HL-60 (cell line): ENCODE results near the gene TXNIP.

Source experiments
- DNase-seq, 2 experiments: peaks; one replicate each; pipeline ENCODE4 v3.0.0-alpha.2; 2010 to 2020; ENCODE audit warnings: low read depth in 1 of 2, low spot score in 1 of 2
- H3K27ac ChIP-seq: fragments of 250-450 bp; sonication (Bioruptor Pico); replicated peaks from 2 replicates; pipeline ENCODE4 v1.5.1; 2020; ENCODE audit warnings: mild to moderate bottlenecking, moderate library complexity
- H3K27me3 ChIP-seq: fragments of 250-450 bp; sonication (Bioruptor Pico); 2 replicates; pipeline ENCODE4 v1.5.1; 2021; ENCODE audit warnings: mild to moderate bottlenecking, moderate library complexity; ENCODE audit not compliant: insufficient read depth, poor library complexity, severe bottlenecking
- H3K4me3 ChIP-seq: replicated peaks from 2 replicates; pipeline ENCODE4 v1.5.1; 2011; ENCODE audit warnings: mild to moderate bottlenecking, control low read depth, low read length; ENCODE audit not compliant: insufficient read depth
- GABPA ChIP-seq: IDR thresholded peaks from 2 replicates; pipeline ENCODE4 v1.6.1; 2012; ENCODE audit warnings: low read depth
- POLR2AphosphoS5 ChIP-seq: IDR thresholded peaks from 2 replicates; pipeline ENCODE4 v1.6.1; 2012; ENCODE audit warnings: low read depth
- SPI1 ChIP-seq: IDR thresholded peaks from 2 replicates; pipeline ENCODE4 v1.6.1; 2012; ENCODE audit warnings: low read depth, mild to moderate bottlenecking, borderline replicate concordance
- TF ChIP-seq, protein P1 (sequence below): IDR thresholded peaks from one replicate; pipeline ENCODE4 v1.5.1; 2011; ENCODE audit warnings: low read length, control low read depth, inconsistent platforms; ENCODE audit not compliant: insufficient read depth
- TF ChIP-seq, protein P2 (sequence below): IDR thresholded peaks from 2 replicates; pipeline ENCODE4 v1.6.1; 2012; ENCODE audit warnings: low read depth; ENCODE audit not compliant: insufficient replicate concordance

The TXNIP gene

GRCh38 chr1:145964328-145965118, 31.9 kb downstream of the TXNIP start, which contains the start of the genes ANKRD34A and POLR3GL:
ANKRD34A (minus strand) TSS chr1:145964575; CDS start chr1:145961759, 2,816 bp downstream.
POLR3GL (plus strand) TSS chr1:145964690; CDS start chr1:145974866, 10,176 bp downstream.
- TF ChIP-seq SPI1 (peak; percentile 84), POLR2AphosphoS5 (peak; percentile 88)
- TF ChIP-seq, protein P1, sequence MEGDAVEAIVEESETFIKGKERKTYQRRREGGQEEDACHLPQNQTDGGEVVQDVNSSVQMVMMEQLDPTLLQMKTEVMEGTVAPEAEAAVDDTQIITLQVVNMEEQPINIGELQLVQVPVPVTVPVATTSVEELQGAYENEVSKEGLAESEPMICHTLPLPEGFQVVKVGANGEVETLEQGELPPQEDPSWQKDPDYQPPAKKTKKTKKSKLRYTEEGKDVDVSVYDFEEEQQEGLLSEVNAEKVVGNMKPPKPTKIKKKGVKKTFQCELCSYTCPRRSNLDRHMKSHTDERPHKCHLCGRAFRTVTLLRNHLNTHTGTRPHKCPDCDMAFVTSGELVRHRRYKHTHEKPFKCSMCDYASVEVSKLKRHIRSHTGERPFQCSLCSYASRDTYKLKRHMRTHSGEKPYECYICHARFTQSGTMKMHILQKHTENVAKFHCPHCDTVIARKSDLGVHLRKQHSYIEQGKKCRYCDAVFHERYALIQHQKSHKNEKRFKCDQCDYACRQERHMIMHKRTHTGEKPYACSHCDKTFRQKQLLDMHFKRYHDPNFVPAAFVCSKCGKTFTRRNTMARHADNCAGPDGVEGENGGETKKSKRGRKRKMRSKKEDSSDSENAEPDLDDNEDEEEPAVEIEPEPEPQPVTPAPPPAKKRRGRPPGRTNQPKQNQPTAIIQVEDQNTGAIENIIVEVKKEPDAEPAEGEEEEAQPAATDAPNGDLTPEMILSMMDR: no peak
- TF ChIP-seq, protein P2, sequence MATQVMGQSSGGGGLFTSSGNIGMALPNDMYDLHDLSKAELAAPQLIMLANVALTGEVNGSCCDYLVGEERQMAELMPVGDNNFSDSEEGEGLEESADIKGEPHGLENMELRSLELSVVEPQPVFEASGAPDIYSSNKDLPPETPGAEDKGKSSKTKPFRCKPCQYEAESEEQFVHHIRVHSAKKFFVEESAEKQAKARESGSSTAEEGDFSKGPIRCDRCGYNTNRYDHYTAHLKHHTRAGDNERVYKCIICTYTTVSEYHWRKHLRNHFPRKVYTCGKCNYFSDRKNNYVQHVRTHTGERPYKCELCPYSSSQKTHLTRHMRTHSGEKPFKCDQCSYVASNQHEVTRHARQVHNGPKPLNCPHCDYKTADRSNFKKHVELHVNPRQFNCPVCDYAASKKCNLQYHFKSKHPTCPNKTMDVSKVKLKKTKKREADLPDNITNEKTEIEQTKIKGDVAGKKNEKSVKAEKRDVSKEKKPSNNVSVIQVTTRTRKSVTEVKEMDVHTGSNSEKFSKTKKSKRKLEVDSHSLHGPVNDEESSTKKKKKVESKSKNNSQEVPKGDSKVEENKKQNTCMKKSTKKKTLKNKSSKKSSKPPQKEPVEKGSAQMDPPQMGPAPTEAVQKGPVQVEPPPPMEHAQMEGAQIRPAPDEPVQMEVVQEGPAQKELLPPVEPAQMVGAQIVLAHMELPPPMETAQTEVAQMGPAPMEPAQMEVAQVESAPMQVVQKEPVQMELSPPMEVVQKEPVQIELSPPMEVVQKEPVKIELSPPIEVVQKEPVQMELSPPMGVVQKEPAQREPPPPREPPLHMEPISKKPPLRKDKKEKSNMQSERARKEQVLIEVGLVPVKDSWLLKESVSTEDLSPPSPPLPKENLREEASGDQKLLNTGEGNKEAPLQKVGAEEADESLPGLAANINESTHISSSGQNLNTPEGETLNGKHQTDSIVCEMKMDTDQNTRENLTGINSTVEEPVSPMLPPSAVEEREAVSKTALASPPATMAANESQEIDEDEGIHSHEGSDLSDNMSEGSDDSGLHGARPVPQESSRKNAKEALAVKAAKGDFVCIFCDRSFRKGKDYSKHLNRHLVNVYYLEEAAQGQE: peak; percentile 26
- peak; percentile 95 to 97 for DNase-seq
- peak within 1 kb of the TSS; percentile 71 for H3K27ac ChIP-seq
- H3K27me3 ChIP-seq: no peaks in the 10 kb centered on the region
- peak within 1 kb of the TSS; percentile 62 for H3K4me3 ChIP-seq

DNA sequence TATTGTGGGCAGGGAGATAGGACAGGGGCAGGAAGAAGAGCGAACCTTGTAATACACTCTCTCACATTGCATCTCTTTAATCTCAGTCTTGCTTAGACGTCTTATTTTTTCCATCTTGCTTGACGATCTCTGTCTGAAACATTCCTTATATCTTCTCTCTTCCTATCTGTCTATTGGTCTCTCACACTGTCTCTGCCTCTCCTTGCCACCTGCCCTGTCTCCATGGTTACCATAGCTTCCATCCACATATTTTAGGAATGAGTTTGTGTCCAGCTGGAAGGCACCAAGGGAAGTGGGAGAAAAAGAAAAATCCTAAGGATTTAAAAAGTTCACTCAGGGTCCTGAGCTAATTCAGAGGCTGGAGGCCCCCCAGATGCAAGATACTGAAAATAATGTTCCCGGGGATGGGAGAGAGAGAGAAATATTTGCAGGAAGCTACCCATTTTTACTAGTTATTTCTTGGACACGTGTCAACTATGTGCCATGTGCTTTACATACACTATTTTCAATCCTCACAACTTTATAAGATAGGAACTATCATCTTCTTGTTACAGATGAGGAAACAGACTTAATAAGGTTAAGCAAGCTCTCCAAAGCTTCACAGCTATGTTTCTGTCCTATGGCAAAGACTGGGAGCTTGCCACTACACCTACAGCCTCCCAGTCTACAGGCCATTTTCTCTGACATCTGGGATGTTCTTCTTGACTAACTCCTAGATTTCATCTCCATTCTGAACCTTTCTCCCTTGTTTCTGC, 32.9 kb downstream of the TXNIP start:
- no peaks in the 10 kb centered on the region for H3K27me3 ChIP-seq
- H3K27ac ChIP-seq: no peak overlapping the region
- DNase-seq: no peak
- TF ChIP-seq SPI1 (no peak), GABPA (no peak), POLR2AphosphoS5 (no peak)
- TF ChIP-seq, protein P1: no peak
- TF ChIP-seq, protein P2: no peak
- peak overlapping the region; percentile 62 for H3K4me3 ChIP-seq

GRCh38 chr1:145962157-145963102, 33.9 kb downstream of the TXNIP start:
- H3K27ac ChIP-seq: no peak overlapping the region
- TF ChIP-seq GABPA: no peak
- TF ChIP-seq SPI1: no peak
- TF ChIP-seq, protein P2: no peak
- TF ChIP-seq, protein P1: no peak
- TF ChIP-seq POLR2AphosphoS5: no peak
- H3K4me3 ChIP-seq: peak overlapping the region; percentile 46
- no peaks in the 10 kb centered on the region for H3K27me3 ChIP-seq
- no peak for DNase-seq
